ENCODE results near the gene ZC3H4. TPM values are rescaled to one million over a fixed set of nuclear protein-coding genes. Genes with fewer than 3 reads are reported as not detected.
"Not testable (repeated sequence)": the region's sequence is repeated elsewhere in the genome, so short reads cannot be mapped to it uniquely, and the experiment has no call there.

Gene ZC3H4
- 18.8 TPM for total RNA-seq

DNA sequence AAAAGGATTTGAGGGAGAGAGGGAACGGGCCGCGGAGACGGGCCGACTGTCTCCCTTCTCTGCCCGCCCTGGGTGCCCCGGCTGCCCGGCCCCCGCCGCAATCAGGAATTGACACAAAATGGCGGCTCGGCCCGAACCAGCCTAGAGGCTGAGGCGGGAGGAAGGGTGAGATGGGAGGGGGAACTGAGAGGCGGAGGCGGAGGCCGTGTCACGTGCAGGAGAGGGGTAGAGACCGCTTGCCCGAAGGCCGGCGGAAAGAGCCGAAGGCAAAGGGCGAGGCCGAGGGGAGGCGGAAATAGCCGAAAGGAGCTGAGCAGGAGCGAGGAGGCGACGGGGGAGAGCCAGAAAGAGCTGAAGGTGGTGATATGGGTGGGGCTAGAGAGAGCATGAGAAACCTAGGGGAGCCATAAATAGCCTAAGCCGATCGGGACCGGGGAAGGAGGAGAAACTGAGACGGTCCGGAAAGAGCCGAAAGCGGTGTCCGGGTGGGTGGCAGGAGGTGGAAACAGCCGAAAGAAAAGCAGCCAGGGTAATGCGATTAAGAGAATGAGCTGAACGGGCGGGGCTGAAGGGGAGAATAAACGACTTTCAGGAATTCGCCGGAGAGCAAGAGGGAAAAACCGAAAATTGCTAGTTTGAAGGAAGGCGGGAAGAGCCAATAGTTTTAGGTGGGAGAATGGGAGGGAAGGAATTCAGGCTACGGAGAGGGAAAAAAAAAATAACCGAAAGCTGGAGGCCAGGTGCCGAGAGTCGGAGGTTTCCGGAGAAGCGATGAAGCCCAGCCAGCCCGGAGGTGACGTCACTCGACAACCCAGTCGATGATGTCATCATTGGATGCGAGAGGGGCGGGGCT, at the start of gene ZC3H4:
Gene ZC3H4 (minus strand): TSS at position 780 of the 853 bp plus-strand sequence. CDS start 1,192 bp downstream, outside the sequence.
- peak; percentile 100 for DNase-seq

DNA sequence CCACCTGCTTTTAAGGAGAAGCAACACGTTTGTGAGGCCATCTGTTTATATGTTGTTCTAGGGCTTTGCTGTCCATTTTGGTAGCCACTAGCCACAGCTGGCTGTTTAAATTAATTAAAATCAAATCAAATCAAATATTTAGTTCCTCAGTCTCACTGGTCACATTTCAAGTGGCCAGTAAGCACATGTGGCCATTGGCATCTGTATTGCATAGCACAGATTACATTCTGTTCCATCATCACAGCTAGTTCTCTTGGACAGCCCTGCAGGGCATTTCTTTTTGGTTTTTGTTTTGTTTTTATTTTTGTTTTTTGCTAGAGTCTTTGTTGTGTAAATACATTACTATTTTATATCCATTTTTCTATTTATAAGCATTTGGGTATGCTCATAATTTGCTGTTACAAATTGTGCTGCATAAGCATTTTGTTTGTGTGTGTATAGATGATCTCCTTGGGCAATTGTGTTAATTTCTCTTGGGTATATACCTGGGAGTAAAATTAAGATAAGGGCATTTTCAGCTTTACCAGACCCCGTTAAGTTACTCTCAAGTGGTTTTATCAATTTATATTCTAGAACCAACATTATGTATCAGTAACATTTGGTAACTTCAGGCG, 48.4 kb upstream of the ZC3H4 start:
- DNase-seq, result no peak

DNA sequence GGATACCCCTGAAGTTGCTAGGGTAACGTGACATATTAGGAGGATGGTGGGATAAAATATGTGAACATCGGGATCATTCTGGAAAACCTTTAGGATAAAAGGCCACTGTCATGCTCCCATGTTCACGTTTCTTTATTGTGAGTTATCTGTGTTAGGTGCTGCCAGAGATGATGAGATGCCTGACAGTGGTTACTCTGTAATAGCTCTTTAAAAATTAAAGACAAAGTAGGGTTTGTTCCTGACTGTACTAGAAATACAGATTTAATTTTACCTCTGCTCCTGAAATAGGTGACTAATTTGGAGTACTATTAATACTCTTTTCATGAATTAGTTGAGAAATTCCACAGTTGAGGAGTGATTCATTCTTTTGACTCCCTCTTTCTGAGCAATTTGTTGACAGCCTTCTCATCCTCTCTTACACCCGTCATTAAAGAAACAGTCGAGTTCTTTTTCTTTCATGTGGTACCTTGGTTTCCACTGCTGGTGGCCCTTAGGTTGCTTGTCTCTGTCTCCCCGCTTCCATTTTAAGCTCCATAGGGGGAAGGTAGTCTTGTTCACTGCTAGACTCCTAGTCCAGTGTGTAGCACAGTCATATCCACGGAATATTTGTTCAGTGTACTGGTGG, 45.4 kb upstream of the ZC3H4 start:
- DNase-seq, result no peak

DNA sequence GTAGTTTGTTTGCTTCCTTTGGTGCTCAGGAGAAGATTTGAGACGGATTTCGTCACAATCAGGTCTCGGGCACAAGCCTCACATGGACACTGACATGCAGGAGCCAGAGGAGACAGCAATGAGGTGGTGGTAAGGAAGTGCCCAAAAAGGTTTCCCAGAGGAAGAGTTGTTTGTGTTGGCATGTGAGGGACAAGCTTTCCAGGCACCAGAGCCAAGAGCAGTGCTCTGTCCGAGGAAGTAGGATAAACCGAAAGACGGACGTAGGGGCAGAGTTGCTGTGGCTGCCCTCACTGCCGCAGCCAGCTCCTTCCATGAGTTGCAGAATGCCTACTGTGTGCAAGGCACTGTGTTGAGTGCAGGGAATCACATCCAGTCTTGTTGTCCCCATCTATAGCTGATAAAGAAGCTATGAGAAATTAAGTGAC, 44.8 kb upstream of the ZC3H4 start:
- no peak for DNase-seq

DNA sequence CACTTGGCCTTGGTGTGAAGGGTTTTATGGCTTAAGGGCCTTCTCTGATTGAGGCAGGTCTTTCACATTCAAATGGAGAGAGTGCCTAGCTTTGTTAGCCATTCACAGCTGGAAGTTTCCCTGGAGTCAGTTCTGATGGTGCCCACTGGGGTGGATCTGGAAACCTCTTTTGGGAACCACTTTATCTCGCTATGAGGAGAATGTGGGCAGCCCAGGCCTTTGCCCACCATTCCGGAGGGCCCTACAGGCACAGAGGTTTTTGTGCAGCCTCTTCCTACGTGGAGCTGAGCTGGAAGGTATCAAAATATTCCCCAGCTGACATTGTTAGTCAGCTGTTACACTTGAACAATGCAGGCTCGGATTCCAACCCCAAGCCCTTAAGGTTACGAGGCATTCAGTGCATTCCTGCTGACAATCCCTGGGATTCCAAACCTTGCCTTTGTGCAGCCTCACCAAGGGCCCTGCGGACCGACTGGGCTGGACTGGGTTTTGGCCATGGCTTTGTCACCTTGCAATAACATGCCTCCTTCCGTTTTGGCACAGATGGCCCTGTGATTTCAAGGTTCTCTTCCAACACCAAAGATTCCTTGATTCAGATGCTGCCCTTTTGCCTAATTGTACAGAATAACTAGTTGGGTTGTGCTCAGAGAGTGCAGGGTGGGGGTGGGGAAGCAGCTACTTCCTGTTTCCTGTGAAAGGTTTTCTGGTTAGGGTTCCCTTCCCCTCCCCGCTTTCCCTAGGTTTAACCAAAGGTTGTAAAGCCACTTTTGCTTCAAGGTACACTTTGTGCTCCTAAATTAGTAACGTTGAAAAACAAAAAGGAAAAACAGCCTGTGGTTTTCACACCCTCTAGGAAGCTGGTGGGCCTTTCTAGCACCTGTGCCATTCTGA, 44.1 kb upstream of the ZC3H4 start:
- peak; percentile 54 for DNase-seq

DNA sequence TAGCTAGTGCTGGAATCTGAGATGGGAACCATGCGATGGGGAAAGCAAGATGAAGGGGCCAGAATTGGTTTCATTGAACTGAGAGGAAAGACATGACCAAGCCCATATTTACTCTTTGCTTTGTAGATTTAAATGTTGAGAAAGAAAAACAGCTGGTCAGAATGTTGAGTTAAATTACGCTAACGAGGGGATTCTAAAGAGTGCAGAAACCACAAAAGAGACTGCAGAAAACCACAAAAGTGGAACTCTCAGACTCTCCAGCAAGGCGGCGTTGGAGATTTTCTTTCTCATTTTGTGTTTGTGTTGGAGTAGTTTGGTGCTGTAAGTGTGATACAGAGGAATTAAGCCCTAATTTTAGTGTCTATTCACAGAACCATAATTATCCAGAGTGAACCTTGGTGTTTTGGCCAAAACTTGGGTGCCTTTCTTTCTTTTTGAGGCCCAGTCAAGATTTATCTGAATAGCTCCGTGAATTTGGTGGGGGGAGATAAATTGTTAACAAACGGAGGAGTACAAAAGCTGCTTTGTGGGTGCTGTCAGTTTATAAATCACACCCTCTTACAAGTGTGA, 43.4 kb upstream of the ZC3H4 start:
- no peak for DNase-seq

DNA sequence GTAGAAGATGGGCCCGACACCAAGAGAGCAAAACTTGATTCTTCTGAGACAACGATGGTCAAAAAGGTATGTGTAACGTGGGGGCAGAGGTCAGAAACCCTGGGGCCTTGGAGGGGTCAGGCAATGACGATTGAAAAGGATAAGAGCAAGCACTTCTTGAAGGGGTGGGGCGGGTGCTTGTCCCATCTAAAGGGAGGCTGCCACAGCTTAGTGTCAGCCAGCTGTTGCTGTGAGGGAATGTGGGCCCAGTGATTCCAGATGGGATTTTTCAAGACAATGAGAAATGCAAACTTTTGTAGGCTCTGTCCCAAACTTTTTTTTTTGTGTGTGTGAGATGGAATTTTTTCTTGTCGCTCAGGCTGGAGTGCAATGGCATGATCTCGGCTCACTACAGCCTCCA, 41.6 kb upstream of the ZC3H4 start:
- peak; percentile 76 for DNase-seq

DNA sequence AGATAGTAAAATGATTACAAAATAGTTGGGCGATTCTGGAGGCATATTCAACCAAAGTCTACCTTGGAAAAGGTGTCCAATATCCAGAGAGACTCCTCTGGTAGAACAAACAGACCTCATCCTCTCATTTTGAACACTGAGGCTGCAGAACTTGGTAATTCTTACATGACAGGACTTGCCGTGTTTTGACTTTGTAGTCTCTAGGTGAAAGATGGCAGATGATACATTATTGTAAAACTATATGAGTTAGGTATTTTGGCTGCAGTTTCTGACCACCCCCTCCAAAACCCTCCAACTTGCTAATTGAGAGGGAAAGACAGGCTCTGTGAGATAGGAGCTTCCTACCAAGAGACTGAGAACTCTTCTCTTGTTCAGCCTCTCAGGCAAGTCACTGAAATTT, 39.7 kb upstream of the ZC3H4 start:
- no peak for DNase-seq

DNA sequence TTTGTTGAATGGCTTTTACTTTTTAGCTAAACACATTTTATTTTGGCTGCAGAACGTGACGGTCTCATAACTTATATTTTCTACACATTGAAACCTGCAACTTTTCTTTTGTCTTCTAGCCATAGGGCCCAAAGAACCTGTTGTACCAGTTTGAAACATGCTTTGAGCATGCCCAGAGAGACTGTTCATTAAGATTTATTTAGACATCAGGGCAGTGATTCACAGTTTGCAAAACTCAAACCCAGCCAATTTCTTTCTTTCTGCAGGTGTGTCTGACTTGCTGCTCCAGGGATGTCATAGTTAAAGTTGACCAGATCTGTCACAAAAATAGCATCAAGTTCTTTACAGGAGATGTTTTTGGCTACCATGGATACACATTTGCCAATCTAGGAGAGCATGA, 39.1 kb upstream of the ZC3H4 start:
- peak; percentile 71 for DNase-seq

DNA sequence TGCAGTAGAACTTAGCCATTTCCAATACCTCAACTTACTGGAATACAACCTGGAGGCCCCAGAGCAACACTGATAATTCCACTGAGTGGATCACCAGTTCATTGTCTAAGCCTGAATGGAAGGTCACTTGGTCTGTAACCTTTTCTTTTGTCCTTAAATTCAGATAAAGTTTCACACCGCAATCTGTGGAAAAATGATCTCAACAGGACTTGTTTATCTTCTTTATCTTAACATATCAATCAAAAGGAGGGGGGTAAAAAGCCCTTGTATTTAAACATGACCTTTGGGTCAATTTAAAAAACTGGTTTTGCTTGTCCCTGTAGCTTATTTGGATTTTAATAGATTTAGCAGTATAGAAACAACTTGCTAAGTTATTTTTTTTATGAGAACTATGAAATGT, 38.6 kb upstream of the ZC3H4 start:
- no peak for DNase-seq

DNA sequence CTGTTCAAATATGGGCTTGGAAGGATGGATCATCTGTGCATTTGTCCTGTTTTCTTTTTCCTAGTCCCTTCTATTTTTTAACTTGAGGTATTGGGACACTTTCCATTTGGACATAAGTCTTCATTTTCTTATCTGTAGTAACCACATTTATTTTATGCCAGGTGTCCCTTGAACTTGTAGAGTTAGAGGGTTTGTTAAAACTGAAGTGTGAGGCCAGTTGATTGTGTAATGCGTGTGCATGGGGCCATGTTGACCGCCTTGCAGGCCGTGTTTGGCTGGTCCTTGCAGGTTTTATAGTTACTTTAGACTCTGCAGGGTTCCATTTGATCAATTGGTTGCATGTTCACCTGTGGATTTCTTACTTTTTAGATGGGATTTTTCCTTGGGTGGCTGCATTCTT, 38.1 kb upstream of the ZC3H4 start:
- DNase-seq, result no peak

DNA sequence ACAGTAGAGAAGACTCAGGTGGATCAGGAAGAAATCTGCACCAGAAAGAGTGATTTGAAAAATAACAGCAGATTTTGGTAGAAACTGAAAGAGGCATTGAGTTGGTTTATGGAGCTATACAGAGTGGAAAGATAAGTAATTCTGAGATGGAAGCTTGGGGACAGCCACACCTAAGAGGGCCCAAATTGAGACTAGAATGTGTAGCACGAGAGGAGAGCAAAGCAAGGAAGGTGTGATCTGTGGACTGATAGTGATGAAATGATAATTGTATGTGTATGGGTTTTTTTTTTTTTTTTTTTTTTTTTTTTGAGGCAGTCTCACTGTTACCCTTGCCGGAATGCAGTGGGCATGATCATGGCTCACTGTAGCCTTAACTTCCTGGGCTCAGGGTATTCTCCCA, 33.3 kb upstream of the ZC3H4 start:
- DNase-seq, result no peak

DNA sequence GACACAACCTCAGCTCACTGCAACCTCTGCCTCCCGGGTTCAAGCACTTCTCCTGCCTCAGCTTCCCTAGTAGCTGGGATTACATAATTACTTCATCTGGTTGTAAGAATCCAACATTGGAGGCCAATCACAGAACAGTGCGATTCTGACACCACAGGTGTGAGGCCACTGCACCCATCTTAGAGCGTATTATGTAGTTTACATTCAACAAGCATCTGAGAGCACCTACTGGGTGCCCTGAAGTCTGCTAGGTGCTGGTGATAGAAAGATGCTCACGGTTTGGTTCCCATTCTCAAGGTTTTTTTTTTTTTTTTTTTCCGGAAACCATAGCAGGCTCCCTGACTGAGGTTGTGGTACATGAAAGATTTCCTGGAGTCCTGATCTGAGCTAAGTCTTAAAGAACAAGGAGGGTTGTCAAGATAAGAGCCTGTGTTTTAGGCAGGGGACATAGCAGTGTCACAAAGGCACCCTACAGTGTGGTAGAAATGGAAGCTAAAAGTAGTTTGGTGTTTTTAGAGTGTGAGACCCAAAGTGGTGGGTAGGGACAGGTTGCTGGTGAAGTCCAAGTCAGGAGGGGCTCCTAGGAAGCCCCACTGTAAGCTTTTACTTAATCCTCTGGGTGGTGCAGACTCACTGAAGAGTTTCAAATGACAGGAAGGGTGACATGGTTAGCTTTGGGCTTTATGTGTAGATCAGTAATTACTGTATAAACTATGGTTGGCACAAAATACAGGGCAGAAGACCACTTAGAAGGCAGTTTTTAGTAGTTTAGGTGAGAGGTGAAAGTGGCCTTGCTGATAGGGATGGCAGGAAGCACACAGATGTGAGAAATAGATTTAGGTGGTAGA, 32.3 kb upstream of the ZC3H4 start:
- DNase-seq, result no peak

DNA sequence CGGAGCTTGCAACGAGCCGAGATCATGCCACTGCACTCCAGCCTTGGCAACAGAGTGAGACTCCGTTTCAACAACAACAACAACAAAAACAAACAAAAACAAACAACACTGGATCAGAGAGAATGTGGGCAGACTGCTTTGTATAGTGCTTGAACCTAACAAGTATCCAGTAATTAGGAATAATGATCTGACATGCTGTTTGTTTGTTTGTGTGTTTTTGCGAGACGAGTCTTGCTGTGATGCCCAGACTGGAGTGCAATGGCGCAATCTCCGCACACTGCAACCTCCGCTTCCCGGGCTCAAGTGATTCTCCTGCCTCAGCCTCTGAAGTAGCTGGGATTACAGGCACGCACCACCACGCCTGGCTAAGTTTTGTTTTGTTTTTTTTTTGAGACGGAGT, 31.1 kb upstream of the ZC3H4 start:
- no peak for DNase-seq

DNA sequence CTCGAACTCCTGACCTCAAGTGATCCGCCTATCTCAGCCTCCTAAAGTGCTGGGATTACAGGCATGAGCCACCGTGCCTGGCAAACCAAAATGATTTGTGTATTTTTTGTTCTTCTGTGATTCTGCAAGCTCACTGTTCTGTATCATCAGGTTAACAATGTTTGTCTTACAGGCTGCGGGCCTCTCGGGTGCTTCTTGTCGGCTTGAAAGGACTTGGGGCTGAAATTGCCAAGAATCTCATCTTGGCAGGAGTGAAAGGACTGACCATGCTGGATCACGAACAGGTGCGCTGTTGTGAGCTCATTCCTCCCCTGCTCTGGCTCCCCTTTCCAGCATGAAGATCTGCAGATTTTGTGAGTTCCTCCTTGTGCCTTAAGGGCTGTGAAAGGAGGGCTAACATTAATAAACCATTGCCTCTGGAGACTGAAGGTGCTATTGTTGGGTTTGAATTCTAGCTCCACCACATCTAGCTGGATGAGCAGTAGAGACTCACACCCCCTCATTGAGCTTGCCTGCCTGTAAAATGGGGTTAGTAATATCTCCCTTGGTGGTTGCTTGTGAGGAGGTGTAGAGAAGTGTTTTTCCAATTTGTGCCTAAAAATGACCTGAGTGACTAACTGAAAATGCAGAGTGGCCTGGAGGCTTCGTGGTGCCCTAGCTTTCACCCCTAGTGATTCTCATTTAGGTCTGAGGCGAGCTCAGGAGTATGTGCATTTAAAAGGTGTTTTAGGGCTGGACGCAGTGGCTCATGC, 29.9 kb upstream of the ZC3H4 start:
- DNase-seq, result peak; percentile 39

DNA sequence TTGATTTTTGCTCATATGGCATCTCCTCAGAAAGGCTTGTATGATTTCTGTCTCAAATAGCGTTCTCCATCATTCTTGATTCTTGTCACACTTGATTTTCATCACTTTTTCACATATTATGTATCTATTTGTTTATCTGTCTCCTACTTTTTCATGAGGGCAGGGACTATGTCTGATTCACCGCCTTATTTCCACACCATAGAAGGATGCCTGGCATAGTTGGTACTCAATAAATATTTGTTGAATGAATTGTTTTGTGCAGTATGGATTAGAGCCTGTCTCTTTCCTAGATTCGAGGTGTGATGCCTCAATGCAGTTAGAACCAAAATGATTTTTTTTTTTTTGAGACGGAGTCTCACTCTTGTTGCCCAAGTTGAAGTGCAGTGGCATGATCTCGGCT, 29.2 kb upstream of the ZC3H4 start:
- DNase-seq, result no peak

DNA sequence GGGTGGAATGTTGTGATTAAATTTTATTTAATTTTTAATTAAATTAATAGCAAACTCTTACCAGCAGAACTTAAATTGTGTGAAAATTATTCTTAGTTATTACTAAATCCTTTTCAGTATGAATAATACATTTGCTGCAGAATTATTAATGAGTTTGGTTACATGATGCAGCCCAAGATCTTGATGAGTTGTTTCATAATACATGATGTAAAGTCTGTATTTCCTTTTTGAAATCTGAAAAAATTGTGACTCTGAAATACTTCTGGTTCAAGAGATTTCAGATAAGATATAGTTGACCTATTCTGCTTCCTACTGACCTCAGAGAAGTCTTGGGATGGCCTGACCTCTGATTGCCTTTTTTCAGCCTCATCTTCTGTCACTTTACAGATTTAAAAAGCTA, 28.1 kb upstream of the ZC3H4 start:
- DNase-seq, result no peak

DNA sequence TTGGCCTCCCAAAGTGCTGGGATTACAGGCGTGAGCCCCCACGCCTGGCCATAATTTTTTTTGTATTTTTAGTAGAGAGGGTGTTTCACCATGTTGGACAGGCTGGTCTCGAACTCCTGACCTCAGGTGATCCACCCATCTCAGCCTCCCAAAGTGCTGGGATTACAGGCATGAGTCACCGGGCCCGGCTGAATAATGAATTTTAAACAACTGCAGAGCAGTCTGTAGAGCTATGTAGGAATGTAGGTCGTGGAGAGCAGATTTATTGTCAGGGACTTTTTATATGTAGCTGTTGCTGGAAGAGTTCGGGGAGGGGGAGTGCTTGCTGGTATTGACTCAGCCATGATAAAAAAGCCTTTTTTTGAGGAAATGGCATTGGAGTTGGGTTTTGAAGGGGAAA, 27.7 kb upstream of the ZC3H4 start:
- not testable (repeated sequence) for DNase-seq

DNA sequence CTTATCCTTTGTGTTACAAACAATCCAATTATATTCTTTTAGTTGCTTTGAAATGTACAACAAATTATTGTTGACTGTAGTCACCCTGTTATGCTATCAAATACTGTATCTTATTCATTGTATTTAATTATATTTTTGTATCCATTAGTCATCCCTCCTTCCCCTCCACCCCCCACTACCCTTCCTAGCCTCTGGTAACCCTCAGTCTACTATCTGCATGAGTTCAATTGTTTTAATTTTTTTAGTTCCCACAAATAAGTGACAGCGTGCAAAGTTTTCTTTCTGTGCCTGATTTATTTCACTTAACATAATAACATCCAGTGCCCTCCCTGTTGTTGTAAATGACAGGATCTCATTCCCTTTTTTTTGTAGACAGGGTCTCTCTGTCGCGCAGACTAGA, 21.6 kb upstream of the ZC3H4 start:
- DNase-seq, result no peak

DNA sequence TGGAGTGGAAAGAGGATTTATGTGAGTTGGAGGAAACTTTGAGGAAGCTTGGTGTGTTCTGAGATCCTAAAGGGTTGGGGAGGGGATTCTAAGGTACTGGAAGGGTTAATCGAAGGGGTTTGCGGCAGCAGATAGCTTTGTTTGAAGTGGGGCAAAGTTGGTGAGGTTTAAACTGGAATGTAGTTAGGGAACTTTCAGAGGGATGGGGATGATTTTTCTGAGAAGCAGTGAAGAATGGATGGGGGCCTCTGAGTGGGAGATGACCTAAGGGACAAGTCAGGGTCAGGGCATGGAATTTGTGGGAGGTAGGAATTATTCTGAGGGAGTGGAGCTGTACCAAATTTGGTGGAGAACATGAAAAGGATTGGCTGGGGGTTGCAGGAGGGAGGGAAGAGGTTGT, 21.0 kb upstream of the ZC3H4 start:
- DNase-seq, result no peak
